Activated CD4-positive, alpha-beta T cell treated with anti-CD3 and anti-CD28 coated beads, Interleukin-10, Interleukin-2, amounts not matched to agents 100 ng/mL and 50 ng/mL, durations not matched to agents 16 hours and 8 hours (primary cell): Measurements from ENCODE around the gene KRTAP12-3.
"Not testable (repeated sequence)": the region's sequence is repeated elsewhere in the genome, so short reads cannot be mapped to it uniquely, and the experiment has no call there.

Experiments
- DNase-seq: peaks from one replicate; pipeline ENCODE4 v3.0.0-alpha.2; 2020

Gene KRTAP12-3

GRCh38 chr21:44627831-44628233 is 29.9 kb upstream of the KRTAP12-3 start:
- DNase-seq = not testable (repeated sequence)

- no peak for DNase-seq
These were observed 28.9 kb upstream of the KRTAP12-3 start for GRCh38 chr21:44628707-44629391.

GRCh38 chr21:44630440-44630839 is 27.3 kb upstream of the KRTAP12-3 start:
- DNase-seq = no peak

GRCh38 chr21:44632067-44632466 is 25.7 kb upstream of the KRTAP12-3 start:
- no peak for DNase-seq

GRCh38 chr21:44636209-44637017 is 21.3 kb upstream of the KRTAP12-3 start:
- DNase-seq = no peak

GRCh38 chr21:44637018-44637850 is 20.5 kb upstream of the KRTAP12-3 start, which contains the start of gene KRTAP10-10:
KRTAP10-10 (plus strand) TSS chr21:44637356; CDS start chr21:44637418, 62 bp downstream.
- no peak for DNase-seq

- not testable (repeated sequence) for DNase-seq
These were observed 19.8 kb upstream of the KRTAP12-3 start for GRCh38 chr21:44637851-44638348.

GRCh38 chr21:44638506-44639330 is 19.0 kb upstream of the KRTAP12-3 start:
- not testable (repeated sequence) for DNase-seq

- DNase-seq = no peak
These were observed 18.4 kb upstream of the KRTAP12-3 start for GRCh38 chr21:44639331-44639655.

GRCh38 chr21:44640761-44641160 is 17.0 kb upstream of the KRTAP12-3 start:
- no peak for DNase-seq

GRCh38 chr21:44643741-44644310 is 13.9 kb upstream of the KRTAP12-3 start:
- no peak for DNase-seq

GRCh38 chr21:44644878-44645277 is 12.9 kb upstream of the KRTAP12-3 start:
- DNase-seq = no peak

GRCh38 chr21:44646366-44647221 is 11.1 kb upstream of the KRTAP12-3 start, which contains the start of gene KRTAP10-11:
KRTAP10-11 (plus strand) TSS chr21:44646414; CDS start chr21:44646459, 45 bp downstream.
- not testable (repeated sequence) for DNase-seq

GRCh38 chr21:44647222-44647552 is 10.5 kb upstream of the KRTAP12-3 start:
- no peak for DNase-seq

GRCh38 chr21:44648557-44649311 is 9.0 kb upstream of the KRTAP12-3 start:
- no peak for DNase-seq

GRCh38 chr21:44649521-44650100 is 8.1 kb upstream of the KRTAP12-3 start:
- no peak for DNase-seq

GRCh38 chr21:44650265-44650972 is 7.3 kb upstream of the KRTAP12-3 start:
- no peak for DNase-seq

GRCh38 chr21:44650973-44651675 is 6.6 kb upstream of the KRTAP12-3 start:
- DNase-seq = no peak
